Choroid plexus epithelial cell (primary cell): ENCODE data around the gene STK25.

Source experiments
- DNase-seq: peaks from one replicate; pipeline ENCODE4 v3.0.0-alpha.2; 2010; ENCODE audit warnings: low read depth
- H3K4me3 ChIP-seq: 2 replicates; pipeline ENCODE4 v1.5.1; 2011; ENCODE audit warnings: low read depth, mild to moderate bottlenecking, control low read depth, low read length, moderate library complexity
- TF ChIP-seq, protein P1 (sequence below): conservative IDR thresholded peaks from 2 replicates; pipeline ENCODE4 v1.5.1; 2011; ENCODE audit warnings: low read depth, mild to moderate bottlenecking, control low read depth, inconsistent platforms, low read length, moderate library complexity

STK25 gene

DNA sequence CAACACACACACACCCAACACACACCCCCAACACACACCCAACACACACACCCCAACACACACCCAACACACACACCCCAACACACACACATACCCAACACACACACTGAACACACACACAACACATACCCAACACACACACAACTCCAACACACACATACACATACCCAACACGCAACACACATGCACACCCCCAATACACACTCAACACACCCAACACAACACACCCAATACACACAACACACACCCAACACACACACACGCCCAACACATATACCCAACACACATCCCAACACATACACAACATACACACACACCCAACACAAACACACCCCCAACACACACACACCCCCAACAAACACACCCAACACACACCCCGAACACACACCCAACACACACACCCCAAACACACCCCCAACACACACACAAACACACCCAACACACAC lies 8.2 kb upstream of the STK25 start:
- no peak for DNase-seq
- no peak overlapping the region for H3K4me3 ChIP-seq
- TF ChIP-seq, protein P1, sequence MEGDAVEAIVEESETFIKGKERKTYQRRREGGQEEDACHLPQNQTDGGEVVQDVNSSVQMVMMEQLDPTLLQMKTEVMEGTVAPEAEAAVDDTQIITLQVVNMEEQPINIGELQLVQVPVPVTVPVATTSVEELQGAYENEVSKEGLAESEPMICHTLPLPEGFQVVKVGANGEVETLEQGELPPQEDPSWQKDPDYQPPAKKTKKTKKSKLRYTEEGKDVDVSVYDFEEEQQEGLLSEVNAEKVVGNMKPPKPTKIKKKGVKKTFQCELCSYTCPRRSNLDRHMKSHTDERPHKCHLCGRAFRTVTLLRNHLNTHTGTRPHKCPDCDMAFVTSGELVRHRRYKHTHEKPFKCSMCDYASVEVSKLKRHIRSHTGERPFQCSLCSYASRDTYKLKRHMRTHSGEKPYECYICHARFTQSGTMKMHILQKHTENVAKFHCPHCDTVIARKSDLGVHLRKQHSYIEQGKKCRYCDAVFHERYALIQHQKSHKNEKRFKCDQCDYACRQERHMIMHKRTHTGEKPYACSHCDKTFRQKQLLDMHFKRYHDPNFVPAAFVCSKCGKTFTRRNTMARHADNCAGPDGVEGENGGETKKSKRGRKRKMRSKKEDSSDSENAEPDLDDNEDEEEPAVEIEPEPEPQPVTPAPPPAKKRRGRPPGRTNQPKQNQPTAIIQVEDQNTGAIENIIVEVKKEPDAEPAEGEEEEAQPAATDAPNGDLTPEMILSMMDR = no peak

DNA sequence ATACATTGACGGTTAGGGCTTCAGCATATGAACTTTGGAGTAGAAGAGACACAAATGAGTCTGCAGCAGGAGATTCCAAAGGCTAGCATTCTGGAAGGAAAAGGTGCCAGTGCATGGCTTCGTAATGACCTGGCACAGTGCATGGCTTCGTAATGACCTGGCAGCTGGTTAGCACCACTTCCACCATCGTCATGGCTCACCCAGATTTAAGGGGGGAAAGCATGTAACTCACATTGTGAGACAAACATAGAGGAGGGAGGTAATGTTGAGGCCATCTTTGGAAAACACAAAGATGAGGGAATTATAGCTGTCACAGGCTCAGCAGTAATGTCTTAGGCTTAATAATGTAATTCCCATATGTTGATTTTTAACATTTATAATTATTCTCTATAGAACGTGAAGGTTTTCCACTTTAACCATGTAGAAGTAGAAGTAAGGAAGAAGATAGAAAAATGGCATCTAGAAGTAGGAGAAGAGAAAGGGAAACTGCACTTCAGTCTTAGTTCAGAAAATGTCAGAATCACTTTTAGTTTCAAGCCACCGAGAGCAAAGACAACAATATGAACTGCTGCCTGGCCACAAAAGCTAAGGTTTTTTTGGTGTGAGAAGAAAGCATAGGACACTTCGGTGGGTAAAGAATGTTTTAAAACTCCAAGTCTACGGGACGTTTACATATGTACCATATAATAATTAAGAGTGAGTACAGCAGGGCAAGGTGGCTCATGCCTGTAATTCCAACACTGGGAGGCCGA lies 6.8 kb upstream of the STK25 start:
- TF ChIP-seq, protein P1 = no peak
- H3K4me3 ChIP-seq = no peak overlapping the region
- no peak for DNase-seq

DNA sequence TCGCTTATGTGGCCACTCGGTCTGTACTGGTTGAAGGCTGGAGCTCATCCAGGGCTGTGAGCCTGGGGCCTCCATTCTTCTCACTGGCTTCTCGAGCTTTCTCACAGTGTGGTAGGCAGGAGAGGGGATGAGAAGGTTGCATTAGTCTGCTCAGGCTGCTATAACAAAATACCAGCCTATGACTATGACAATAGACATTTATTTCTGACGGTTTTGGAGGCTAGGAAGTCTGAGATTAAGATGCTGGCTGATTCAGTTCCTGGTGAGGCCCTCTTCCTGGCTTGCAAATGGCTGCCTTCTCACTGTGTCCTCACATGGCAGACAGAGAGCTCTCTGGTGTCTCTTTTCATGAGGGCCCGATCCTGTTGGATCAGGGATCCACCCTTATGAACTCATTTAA lies 6.2 kb upstream of the STK25 start:
- DNase-seq = no peak
- no peak overlapping the region for H3K4me3 ChIP-seq
- TF ChIP-seq, protein P1 = no peak

DNA sequence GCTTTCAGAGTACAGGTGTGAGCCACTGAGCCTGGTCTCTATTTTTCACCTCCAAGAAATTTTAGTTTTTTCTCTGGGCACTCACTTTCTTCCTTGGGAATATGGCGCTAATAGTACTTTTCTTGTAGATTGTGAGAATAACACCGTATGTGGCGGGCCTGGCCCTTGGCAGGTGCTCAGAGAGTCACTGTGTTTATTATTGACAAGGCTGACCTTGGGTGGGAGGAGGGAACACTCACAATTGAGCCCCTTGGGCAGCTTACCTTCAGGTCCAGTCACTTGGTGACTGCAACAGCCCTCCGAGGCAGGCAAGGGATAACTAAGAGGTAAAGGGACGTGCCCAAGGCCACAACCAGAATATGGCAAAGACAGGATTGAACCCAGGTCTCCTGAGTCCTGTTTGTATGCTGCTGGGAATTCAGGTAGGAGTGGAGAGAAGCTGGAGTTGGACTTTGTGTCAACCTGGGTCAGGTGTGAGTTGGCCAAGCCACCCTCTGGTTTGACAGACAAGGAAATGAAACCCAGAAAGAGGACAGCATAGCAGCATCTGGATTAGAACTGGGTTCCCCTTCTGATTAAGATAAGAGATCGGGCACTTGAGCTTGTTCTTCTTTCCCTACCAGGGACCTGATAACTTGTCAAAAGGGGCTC lies 2.8 kb upstream of the STK25 start:
- TF ChIP-seq, protein P1 = no peak
- no peak overlapping the region for H3K4me3 ChIP-seq
- DNase-seq = no peak

DNA sequence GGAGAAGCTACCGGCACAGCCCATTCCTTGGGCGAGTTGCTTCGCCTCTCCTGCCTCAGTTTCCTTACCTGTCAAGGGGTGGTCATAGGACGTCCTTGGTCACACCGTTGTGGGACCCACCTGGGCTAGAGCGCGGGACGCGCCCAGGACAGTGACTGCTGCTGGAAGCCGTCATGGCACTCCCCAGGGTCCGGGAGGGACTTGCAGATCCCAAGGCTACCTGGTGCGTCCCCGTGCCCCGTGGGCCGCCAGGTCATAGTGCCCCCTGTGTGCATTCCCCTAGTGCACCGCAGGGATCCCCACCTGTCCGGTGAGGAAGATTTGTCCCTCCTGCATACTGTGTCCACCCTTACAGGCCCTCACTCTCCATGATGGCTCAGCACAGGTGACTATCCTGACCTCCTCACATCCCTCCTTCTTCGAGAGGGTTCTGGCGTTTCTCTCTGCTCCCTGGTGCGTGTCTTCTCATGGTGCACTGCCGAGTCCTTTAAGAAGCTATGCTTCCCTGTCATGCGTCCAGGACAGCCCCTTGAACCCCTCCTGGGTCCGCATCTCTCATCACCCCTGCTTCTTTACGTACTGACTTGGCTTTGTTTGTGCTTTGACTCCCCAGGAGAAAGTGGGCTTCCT lies 886 bp upstream of the STK25 start:
- TF ChIP-seq, protein P1 = no peak
- DNase-seq = no peak

DNA sequence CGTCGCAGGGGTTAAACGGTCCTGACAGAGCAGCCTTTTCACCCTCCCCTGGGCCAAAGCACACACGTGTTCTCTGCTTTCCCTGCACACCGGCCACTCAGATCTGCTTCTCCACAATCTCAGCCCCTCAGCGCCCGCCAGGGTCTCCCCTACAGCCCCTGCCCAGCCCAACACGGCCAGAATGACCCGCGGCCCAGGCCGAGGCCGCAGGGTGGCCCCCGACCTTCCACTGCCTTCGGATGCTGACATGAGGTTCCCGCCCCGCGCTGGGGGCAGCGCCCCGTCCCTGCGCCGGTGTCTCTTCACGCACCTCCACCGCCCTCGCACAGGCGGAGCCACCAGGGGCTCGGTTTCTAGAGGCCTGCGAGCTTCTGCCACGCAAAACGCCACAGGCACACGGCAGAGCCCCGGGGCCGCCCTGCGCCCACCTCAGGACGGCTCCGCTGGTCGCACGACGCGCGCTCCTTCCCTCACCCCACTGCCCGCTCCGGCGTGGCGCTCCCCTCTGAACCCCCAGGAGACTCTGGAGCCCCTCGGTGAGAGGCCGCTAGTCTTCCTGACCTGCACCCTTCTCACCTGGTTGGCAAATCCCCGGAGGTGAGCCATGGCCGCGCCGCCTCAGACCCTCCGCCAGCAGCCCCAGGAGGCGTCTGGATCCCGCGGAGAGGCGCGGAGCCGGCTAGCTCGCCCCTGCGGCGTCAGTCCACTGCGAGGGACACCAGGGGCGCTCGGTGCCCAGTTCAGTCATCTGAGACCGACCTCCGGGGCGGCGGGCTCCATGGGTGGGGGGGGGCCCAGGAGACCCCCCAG lies 749 bp downstream of the STK25 start:
- TF ChIP-seq, protein P1 = no peak
- DNase-seq = peak; percentile 26
- peak overlapping the region; percentile 78 for H3K4me3 ChIP-seq

More for the DNA sequence above, 886 bp upstream of the STK25 start:
- H3K4me3 ChIP-seq = peak overlapping the region; percentile 78
